H1 (cell line): Measurements from ENCODE around the gene ZBTB9.

Experiments
- BCL11A ChIP-seq, 2 experiments: IDR thresholded peaks; one replicate each; pipeline ENCODE4 v1.6.1; 2011; ENCODE audit warnings: low read depth in 2 of 2, low read length in 2 of 2, mild to moderate bottlenecking in 2 of 2
- EZH2 ChIP-seq: fragments of 200-600 bp; sonication (generic); IDR thresholded peaks from 2 replicates; pipeline ENCODE4 v1.7.1; 2012; ENCODE audit warnings: low read depth, mild to moderate bottlenecking, moderate library complexity, low read length, inconsistent platforms; ENCODE audit not compliant: severe bottlenecking
- FOSL1 ChIP-seq: IDR thresholded peaks from 2 replicates; pipeline ENCODE4 v1.6.1; 2011; ENCODE audit warnings: mild to moderate bottlenecking, low read depth, low read length, moderate library complexity; ENCODE audit not compliant: insufficient read depth
- POLR2A ChIP-seq, 2 experiments: IDR thresholded peaks; 1 replicate in 1 of 2; 2 replicates in 1 of 2; pipeline ENCODE4 v1.6.1; 2011; ENCODE audit warnings: low read depth in 2 of 2, low read length in 2 of 2, mild to moderate bottlenecking in 2 of 2; ENCODE audit errors: control extremely low read depth in 1 of 2
- RXRA ChIP-seq: IDR thresholded peaks from 2 replicates; pipeline ENCODE4 v1.6.1; 2011; ENCODE audit warnings: low read depth, mild to moderate bottlenecking, low read length, moderate library complexity; ENCODE audit not compliant: insufficient read depth
- SIRT6 ChIP-seq: IDR thresholded peaks from one replicate; pipeline ENCODE4 v1.7.1; 2012; ENCODE audit warnings: low read length, inconsistent platforms
- SP1 ChIP-seq: IDR thresholded peaks from 2 replicates; pipeline ENCODE4 v1.6.1; 2011; ENCODE audit warnings: low read depth, low read length
- TF ChIP-seq, protein P1 (sequence below), 3 experiments: IDR thresholded peaks; 1 replicate in 2 of 3; 2 replicates in 1 of 3; pipeline versions ENCODE4 v1.5.1 to v1.6.1; 2011; ENCODE audit warnings: low read length in 3 of 3, mild to moderate bottlenecking in 3 of 3, inconsistent platforms in 2 of 3, low read depth in 1 of 3, moderate library complexity in 1 of 3; ENCODE audit not compliant: insufficient read depth in 1 of 3; ENCODE audit errors: control extremely low read depth in 1 of 3

DNA sequence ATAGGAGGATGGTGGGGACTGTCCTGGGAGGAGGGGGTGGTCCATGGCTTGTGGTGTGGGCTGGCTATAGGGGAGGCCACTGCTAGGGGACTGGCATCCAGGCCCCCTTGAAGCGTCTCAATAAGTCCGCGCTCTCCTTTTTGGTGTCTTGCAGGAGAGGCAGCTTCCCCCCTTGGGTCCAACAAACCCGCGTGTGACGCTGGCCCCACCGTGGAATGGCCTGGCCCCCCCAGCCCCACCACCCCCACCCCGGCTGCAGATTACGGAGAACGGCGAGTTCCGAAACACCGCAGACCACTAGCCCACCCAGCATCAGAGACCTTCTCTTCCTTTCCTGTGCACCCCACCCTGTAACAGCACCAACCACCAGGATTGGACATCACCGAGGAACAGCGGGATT lies 2.8 kb upstream of the ZBTB9 start:
- TF ChIP-seq SIRT6 (no peak), EZH2 (no peak), SP1 (no peak), POLR2A (IDR thresholded peaks at IDR 0.05; ENCODE audit: control extremely low read depth in 1 of 2, low read depth in 2 of 2, low read length in 2 of 2) (no peak; a peak in 1 of 3 replicates), RXRA (no peak), FOSL1 (no peak), BCL11A (IDR thresholded peaks at IDR 0.05; ENCODE audit: low read depth in 2 of 2, low read length in 2 of 2) (no peak)
- TF ChIP-seq, protein P1, sequence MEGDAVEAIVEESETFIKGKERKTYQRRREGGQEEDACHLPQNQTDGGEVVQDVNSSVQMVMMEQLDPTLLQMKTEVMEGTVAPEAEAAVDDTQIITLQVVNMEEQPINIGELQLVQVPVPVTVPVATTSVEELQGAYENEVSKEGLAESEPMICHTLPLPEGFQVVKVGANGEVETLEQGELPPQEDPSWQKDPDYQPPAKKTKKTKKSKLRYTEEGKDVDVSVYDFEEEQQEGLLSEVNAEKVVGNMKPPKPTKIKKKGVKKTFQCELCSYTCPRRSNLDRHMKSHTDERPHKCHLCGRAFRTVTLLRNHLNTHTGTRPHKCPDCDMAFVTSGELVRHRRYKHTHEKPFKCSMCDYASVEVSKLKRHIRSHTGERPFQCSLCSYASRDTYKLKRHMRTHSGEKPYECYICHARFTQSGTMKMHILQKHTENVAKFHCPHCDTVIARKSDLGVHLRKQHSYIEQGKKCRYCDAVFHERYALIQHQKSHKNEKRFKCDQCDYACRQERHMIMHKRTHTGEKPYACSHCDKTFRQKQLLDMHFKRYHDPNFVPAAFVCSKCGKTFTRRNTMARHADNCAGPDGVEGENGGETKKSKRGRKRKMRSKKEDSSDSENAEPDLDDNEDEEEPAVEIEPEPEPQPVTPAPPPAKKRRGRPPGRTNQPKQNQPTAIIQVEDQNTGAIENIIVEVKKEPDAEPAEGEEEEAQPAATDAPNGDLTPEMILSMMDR (IDR thresholded peaks at IDR 0.05; ENCODE audit: control extremely low read depth in 1 of 3, insufficient read depth in 1 of 3, low read depth in 1 of 3, low read length in 3 of 3), result no peak
